H1 (cell line): Measurements from ENCODE around the gene BMX. TPM values are rescaled to one million over a fixed set of nuclear protein-coding genes. Genes with fewer than 3 reads are reported as not detected.

Source experiments
- CBX5 ChIP-seq: fragments of 300-800, 300-1000 bp; sonication (generic); IDR thresholded peaks from 2 replicates; pipeline ENCODE4 v1.7.1; 2016; ENCODE audit warnings: antibody characterized with exemption, low read length, low read depth
- CTCF ChIP-seq, 3 experiments: IDR thresholded peaks; 1 replicate in 2 of 3; 2 replicates in 1 of 3; pipeline versions ENCODE4 v1.5.1 to v1.6.1; 2011; ENCODE audit warnings: low read length in 3 of 3, mild to moderate bottlenecking in 3 of 3, inconsistent platforms in 2 of 3, low read depth in 1 of 3, moderate library complexity in 1 of 3; ENCODE audit not compliant: insufficient read depth in 1 of 3; ENCODE audit errors: control extremely low read depth in 1 of 3
- EGR1 ChIP-seq: IDR thresholded peaks from 2 replicates; pipeline ENCODE4 v1.6.1; 2011; ENCODE audit warnings: low read depth, low read length, borderline replicate concordance
- EP300 ChIP-seq, 2 experiments: IDR thresholded peaks; 1 replicate in 1 of 2; 2 replicates in 1 of 2; pipeline ENCODE4 v1.6.1; 2011 to 2012; ENCODE audit warnings: low read depth in 2 of 2, low read length in 2 of 2, mild to moderate bottlenecking in 2 of 2, borderline replicate concordance in 1 of 2, inconsistent platforms in 1 of 2, moderate library complexity in 1 of 2
- GABPA ChIP-seq: IDR thresholded peaks from 2 replicates; pipeline ENCODE4 v1.6.1; 2011; ENCODE audit warnings: mild to moderate bottlenecking, low read length, moderate library complexity, borderline replicate concordance; ENCODE audit not compliant: insufficient read depth
- KDM1A ChIP-seq: fragments of 200-600, 300-600 bp; sonication (generic); IDR thresholded peaks from 2 replicates; pipeline ENCODE4 v1.7.1; 2016; ENCODE audit warnings: mild to moderate bottlenecking, low read length, borderline replicate concordance
- MAFK ChIP-seq: IDR thresholded peaks from 2 replicates; pipeline ENCODE4 v1.6.1; 2012; ENCODE audit warnings: low read depth, mild to moderate bottlenecking, improper control_type of control experiment, low read length
- NANOG ChIP-seq: IDR thresholded peaks from 2 replicates; pipeline ENCODE4 v1.6.1; 2011; ENCODE audit warnings: low read length, low read depth, mild to moderate bottlenecking, inconsistent platforms; ENCODE audit not compliant: insufficient read depth, poor library complexity, severe bottlenecking
- RNF2 ChIP-seq: fragments of 200-900, 300-1000 bp; sonication (generic); IDR thresholded peaks from 2 replicates; pipeline ENCODE4 v1.7.1; 2016; ENCODE audit warnings: borderline replicate concordance, low read depth, mild to moderate bottlenecking, antibody characterized with exemption, low read length; ENCODE audit not compliant: poor library complexity, severe bottlenecking; ENCODE audit errors: missing control alignments
- SRF ChIP-seq: IDR thresholded peaks from 2 replicates; pipeline ENCODE4 v1.6.1; 2011; ENCODE audit warnings: mild to moderate bottlenecking, low read depth, low read length, moderate library complexity
- TBP ChIP-seq: IDR thresholded peaks from 2 replicates; pipeline ENCODE4 v1.6.1; 2011; ENCODE audit warnings: low read depth, low read length, improper control_type of control experiment
- polyA plus RNA-seq, 7 experiments: library from polyadenylated mRNA; depleted of rRNA in 3 of 7; stranded (reverse) in 5 of 7; unstranded in 2 of 7; fragments of >200 nt in 5 of 7; fragments of 200-250 nt in 2 of 7; gene quantifications; 1 replicate in 5 of 7; 2 replicates in 1 of 7; 4 replicates in 1 of 7; pipeline versions ENCODE4 v1.2.1 to v1.2.3, GENCODE V29; 2011 to 2013; ENCODE audit warnings: missing spikeins in 2 of 7, mixed read lengths in 2 of 7
- total RNA-seq: library from RNA; stranded (reverse); fragmentation: NEBNext Ultra II Directional; extraction: Animal tissue kit (Norgen Biotek cat#: 25700); gene quantifications from 2 replicates; pipeline ENCODE4 v1.2.1, GENCODE V29; 2021

BMX gene
- total and polyA plus RNA-seq, 2 of the 8 experiments (the other 6 are each of a cell fraction or from before 2014, with no cell fraction given) = not detected

DNA sequence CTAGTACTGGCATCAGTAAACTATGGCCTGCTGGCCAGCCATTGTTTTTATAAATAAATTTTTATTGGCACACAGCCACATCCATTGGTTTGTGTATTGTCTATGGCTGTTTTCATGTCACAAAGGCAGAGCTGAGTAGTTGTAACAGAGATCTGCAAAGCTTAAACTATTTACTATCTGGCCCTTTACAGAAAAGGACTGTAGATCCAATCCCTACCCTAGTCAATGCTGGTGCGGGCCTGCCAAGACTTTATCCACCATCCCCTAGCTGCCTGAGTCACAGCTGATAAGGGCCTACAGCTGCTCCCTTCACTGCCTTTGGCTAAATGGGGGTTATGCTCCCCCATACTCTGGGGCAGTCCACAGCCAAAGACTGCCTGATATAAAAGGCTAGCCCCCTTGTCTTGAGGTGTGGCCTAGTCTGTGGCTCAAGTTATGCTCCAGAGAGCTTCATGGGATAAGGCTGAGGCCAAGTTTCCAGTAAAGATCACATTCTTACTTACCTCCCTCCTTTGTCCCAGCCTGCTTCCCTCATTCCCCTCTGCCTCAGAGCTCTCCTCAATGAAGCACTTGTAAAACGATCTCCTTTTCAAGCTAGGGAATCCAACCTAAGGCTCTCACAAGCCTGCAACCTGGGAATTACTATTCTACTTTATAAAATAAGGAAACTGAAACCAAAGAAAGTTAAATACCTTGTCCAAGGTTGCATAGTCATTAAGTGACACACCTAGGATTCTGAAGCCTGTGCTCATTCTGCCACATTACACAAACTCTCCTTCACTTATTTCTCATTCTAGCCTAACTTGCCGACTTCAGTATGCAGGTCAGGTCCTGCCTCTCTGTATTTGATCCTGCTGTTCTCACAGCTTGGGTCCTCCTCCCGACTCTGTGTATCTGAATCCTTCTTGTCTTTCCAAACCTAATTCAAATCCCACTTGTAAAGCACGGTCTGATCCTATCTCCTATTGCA is 79.5 kb downstream of the BMX start (continued):
- TF ChIP-seq NANOG = no peak
- TF ChIP-seq RNF2 = no peak
- TF ChIP-seq SRF = no peak
- TF ChIP-seq EP300 (IDR thresholded peaks at IDR 0.05; ENCODE audit: borderline replicate concordance in 1 of 2, low read depth in 2 of 2, low read length in 2 of 2) = no peak
- no peak for TF ChIP-seq CBX5
- no peak for TF ChIP-seq EGR1
- TF ChIP-seq CTCF (IDR thresholded peaks at IDR 0.05; ENCODE audit: control extremely low read depth in 1 of 3, insufficient read depth in 1 of 3, low read depth in 1 of 3, low read length in 3 of 3) = no peak
- TF ChIP-seq KDM1A = no peak
- no peak for TF ChIP-seq GABPA
- no peak for TF ChIP-seq MAFK
- TF ChIP-seq TBP = no peak
- TF ChIP-seq, all 59 proteins: peak for 0
